Endothelial cell of umbilical vein (primary cell): Measurements from ENCODE around the gene UNC50.

Experiments
- EZH2 ChIP-seq: IDR thresholded peaks from 2 replicates; pipeline ENCODE4 v1.6.1; 2012; ENCODE audit warnings: borderline replicate concordance, low read depth, mild to moderate bottlenecking, moderate library complexity, low read length, inconsistent platforms; ENCODE audit not compliant: severe bottlenecking
- FOS ChIP-seq: IDR thresholded peaks from 2 replicates; pipeline ENCODE4 v1.6.1; 2011; ENCODE audit warnings: mild to moderate bottlenecking, low read length, moderate library complexity, borderline replicate concordance; ENCODE audit not compliant: insufficient read depth
- JUN ChIP-seq: IDR thresholded peaks from 2 replicates; pipeline ENCODE4 v1.6.1; 2011; ENCODE audit warnings: borderline replicate concordance, low read depth; ENCODE audit not compliant: insufficient read length, insufficient read depth
- MYC ChIP-seq: IDR thresholded peaks from one replicate; pipeline ENCODE4 v1.6.1; 2011; ENCODE audit warnings: mild to moderate bottlenecking, low read depth, low read length
- POLR2A ChIP-seq: IDR thresholded peaks from 2 replicates; pipeline ENCODE4 v1.6.1; 2012; ENCODE audit warnings: low read depth, mild to moderate bottlenecking, control low read depth, low read length
- POLR2AphosphoS5 ChIP-seq: IDR thresholded peaks from 2 replicates; pipeline ENCODE4 v1.6.1; 2012; ENCODE audit warnings: low read depth, mild to moderate bottlenecking, control low read depth, low read length, moderate library complexity; ENCODE audit not compliant: insufficient read depth
- TF ChIP-seq, protein P1 (sequence below), 2 donors: IDR thresholded peaks; 1 replicate in 1 of 2; 2 replicates in 1 of 2; pipeline ENCODE4 v1.5.1; 2011; ENCODE audit warnings: low read length in 2 of 2, mild to moderate bottlenecking in 2 of 2, moderate library complexity in 2 of 2, control low read depth in 1 of 2, inconsistent platforms in 1 of 2, low read depth in 1 of 2; ENCODE audit not compliant: insufficient read depth in 1 of 2; ENCODE audit errors: extremely low read depth in 1 of 2
- TF ChIP-seq, protein P2 (sequence below): IDR thresholded peaks from 2 replicates; pipeline ENCODE4 v1.6.1; 2011; ENCODE audit not compliant: insufficient read depth, insufficient read length

GRCh38 chr2:98579926-98580325 lies 28.5 kb upstream of the UNC50 start:
- TF ChIP-seq POLR2AphosphoS5: no peak
- TF ChIP-seq, protein P1, sequence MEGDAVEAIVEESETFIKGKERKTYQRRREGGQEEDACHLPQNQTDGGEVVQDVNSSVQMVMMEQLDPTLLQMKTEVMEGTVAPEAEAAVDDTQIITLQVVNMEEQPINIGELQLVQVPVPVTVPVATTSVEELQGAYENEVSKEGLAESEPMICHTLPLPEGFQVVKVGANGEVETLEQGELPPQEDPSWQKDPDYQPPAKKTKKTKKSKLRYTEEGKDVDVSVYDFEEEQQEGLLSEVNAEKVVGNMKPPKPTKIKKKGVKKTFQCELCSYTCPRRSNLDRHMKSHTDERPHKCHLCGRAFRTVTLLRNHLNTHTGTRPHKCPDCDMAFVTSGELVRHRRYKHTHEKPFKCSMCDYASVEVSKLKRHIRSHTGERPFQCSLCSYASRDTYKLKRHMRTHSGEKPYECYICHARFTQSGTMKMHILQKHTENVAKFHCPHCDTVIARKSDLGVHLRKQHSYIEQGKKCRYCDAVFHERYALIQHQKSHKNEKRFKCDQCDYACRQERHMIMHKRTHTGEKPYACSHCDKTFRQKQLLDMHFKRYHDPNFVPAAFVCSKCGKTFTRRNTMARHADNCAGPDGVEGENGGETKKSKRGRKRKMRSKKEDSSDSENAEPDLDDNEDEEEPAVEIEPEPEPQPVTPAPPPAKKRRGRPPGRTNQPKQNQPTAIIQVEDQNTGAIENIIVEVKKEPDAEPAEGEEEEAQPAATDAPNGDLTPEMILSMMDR (IDR thresholded peaks at IDR 0.05; ENCODE audit: extremely low read depth in 1 of 2, insufficient read depth in 1 of 2, low read depth in 1 of 2, low read length in 2 of 2): no peak
- TF ChIP-seq FOS: no peak
- no peak for TF ChIP-seq POLR2A
- TF ChIP-seq EZH2: no peak
- no peak for TF ChIP-seq MYC
- TF ChIP-seq, protein P2, sequence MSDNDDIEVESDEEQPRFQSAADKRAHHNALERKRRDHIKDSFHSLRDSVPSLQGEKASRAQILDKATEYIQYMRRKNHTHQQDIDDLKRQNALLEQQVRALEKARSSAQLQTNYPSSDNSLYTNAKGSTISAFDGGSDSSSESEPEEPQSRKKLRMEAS: no peak
- no peak for TF ChIP-seq JUN
